SKM-1 (cell line): ENCODE results near the gene MRPL20.
"Not testable (repeated sequence)": the region's sequence is repeated elsewhere in the genome, so short reads cannot be mapped to it uniquely, and the experiment has no call there.

Source experiments
- DNase-seq: peaks from one replicate; lab custom pipeline; 2025; ENCODE audit not compliant: unreplicated experiment; lab: John Stamatoyannopoulos, UW

The MRPL20 gene

GRCh38 chr1:1427106-1427819 is 20.2 kb upstream of the MRPL20 start:
- no peak for DNase-seq

GRCh38 chr1:1426496-1427105 is 19.5 kb upstream of the MRPL20 start:
- DNase-seq = no peak

- DNase-seq = no peak
Observed at GRCh38 chr1:1425753-1426495, 18.8 kb upstream of the MRPL20 start.

- no peak for DNase-seq
Observed at GRCh38 chr1:1425426-1425752, 18.3 kb upstream of the MRPL20 start.

- no peak for DNase-seq
Observed at GRCh38 chr1:1424707-1425106, 17.6 kb upstream of the MRPL20 start.

GRCh38 chr1:1423245-1423597 is 16.1 kb upstream of the MRPL20 start:
- no peak for DNase-seq

GRCh38 chr1:1422465-1423244 is 15.6 kb upstream of the MRPL20 start:
- DNase-seq = no peak

GRCh38 chr1:1421907-1422464 is 14.9 kb upstream of the MRPL20 start:
- no peak for DNase-seq

- no peak for DNase-seq
Observed at GRCh38 chr1:1421147-1421906, 14.2 kb upstream of the MRPL20 start, which contains the start of gene ANKRD65. Gene ANKRD65, minus strand, starts transcription at chr1:1421276. Its CDS starts 271 bp downstream, at chr1:1421005.

- DNase-seq = no peak
Observed at GRCh38 chr1:1420654-1421141, 13.6 kb upstream of the MRPL20 start.

- no peak for DNase-seq
Observed at GRCh38 chr1:1419813-1420653, 12.9 kb upstream of the MRPL20 start.

- no peak for DNase-seq
Observed at GRCh38 chr1:1419363-1419812, 12.3 kb upstream of the MRPL20 start.

- DNase-seq = no peak
Observed at GRCh38 chr1:1418464-1419362, 11.6 kb upstream of the MRPL20 start.

- DNase-seq = not testable (repeated sequence)
Observed at GRCh38 chr1:1417825-1418463, 10.9 kb upstream of the MRPL20 start.

- DNase-seq = not testable (repeated sequence)
Observed at GRCh38 chr1:1417396-1417795, 10.3 kb upstream of the MRPL20 start.

- no peak for DNase-seq
Observed at GRCh38 chr1:1415751-1416150, 8.7 kb upstream of the MRPL20 start.

GRCh38 chr1:1412311-1412902 is 5.3 kb upstream of the MRPL20 start:
- DNase-seq = not testable (repeated sequence)
